GM18861 (cell line): ENCODE results near the gene SNRPA.
"Not testable (repeated sequence)": the region's sequence is repeated elsewhere in the genome, so short reads cannot be mapped to it uniquely, and the experiment has no call there.

ENCODE experiments used
- ATAC-seq: cut with Tn5 transposase; IDR thresholded peaks from one replicate; pipeline ENCODE4 v1.9.1; 2021; ENCODE audit not compliant: unreplicated experiment

Gene SNRPA

GRCh38 chr19:40800339-40800996 lies 49.5 kb downstream of the SNRPA start:
- no peak for ATAC-seq

GRCh38 chr19:40800997-40801377 lies 50.0 kb downstream of the SNRPA start:
- no peak for ATAC-seq

GRCh38 chr19:40801426-40802299 lies 50.7 kb downstream of the SNRPA start:
- no peak for ATAC-seq

DNA sequence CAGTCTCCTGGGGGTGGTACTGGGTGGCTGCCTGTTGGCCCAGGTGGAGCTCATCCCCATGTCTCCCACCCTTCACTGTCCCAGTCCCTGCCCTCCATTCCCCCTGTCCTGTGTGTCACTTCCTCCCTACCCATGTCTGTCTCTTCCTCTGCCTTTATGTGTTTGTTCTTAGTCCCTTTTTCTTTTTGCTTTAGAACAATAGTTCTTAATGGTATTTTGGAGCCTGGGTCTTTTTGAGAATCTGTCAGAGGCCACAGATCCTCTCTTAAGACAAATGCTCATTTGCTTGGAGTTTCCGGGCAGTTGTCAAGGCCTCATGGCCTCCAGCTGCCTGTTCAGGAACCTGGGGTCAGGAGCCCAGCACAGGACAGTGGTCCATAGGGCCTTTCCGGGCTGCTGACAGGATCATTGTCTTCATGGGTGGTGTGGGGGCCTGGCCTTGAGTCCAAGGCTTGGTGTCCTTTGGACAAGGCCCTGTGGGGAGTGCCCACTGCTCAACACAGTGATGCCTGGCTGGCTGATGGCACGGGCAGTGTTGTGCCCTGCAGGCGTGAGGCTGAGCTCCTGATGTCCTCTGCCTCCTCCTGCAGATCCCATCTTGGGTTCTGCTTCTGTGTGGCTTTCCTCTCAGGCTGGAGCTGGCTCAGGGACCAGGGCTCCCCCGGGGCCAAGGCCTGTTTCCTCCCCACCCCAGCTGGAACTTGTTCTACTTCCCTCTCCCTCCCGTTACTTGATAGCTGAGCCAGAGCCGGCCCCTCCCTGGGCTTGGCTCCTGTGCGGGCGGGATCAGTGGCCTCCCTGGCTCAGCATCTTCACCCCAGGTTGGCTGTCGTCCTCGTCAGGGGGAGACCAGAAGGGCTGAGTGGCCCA lies 51.5 kb downstream of the SNRPA start:
- no peak for ATAC-seq

- ATAC-seq = no peak
Observed at GRCh38 chr19:40803170-40803856, 52.3 kb downstream of the SNRPA start.

- ATAC-seq = no peak
Observed at GRCh38 chr19:40803857-40804782, 53.1 kb downstream of the SNRPA start.

GRCh38 chr19:40804783-40805242 lies 53.8 kb downstream of the SNRPA start:
- no peak for ATAC-seq

- ATAC-seq = no peak
Observed at GRCh38 chr19:40805258-40805868, 54.4 kb downstream of the SNRPA start.

DNA sequence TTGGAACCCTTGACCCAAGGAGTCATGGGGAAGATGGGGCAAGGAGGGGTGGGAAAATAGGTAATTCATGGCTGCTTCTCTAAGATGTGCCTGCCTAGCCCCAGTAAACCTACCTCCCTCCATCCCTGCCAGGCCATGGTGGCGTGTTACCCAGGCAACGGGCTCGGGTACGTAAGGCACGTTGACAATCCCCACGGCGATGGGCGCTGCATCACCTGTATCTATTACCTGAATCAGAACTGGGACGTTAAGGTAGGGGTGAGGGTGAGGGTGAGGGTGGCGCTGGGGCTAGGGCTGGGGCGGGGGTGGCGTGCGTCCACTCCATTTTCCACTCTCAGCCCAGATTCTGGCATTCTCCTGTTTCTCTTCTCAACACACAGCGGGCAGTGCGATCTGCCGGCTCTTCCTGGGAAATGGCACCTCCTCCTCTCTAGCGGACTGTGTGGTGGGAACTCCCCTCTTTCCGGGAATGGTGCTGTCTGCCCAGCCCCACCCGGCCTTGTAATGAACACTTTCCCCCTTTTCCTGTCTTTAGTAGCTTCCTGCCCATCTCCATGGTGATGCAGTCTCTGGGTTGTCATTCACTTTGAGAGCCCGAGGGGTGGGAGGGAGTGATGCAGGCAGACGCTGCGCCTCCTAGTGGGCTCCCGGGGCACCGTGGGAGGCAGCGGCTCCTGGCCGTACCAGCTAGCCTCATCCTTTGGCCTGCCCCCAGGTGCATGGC lies 55.6 kb downstream of the SNRPA start:
- no peak for ATAC-seq

- ATAC-seq = no peak
Observed at GRCh38 chr19:40807147-40808020, 56.4 kb downstream of the SNRPA start.

DNA sequence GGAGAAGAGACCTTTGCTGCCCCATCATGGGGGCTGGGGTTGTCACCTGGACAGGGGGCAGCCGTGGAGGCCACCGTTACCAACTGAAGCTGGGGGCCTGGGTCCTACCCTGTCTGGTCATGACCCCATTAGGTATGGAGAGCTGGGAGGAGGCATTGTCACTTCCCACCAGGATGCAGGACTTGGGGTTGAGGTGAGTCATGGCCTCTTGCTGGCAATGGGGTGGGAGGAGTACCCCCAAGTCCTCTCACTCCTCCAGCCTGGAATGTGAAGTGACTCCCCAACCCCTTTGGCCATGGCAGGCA lies 57.0 kb downstream of the SNRPA start:
- no peak for ATAC-seq

GRCh38 chr19:40808497-40808896 lies 57.5 kb downstream of the SNRPA start:
- no peak for ATAC-seq

DNA sequence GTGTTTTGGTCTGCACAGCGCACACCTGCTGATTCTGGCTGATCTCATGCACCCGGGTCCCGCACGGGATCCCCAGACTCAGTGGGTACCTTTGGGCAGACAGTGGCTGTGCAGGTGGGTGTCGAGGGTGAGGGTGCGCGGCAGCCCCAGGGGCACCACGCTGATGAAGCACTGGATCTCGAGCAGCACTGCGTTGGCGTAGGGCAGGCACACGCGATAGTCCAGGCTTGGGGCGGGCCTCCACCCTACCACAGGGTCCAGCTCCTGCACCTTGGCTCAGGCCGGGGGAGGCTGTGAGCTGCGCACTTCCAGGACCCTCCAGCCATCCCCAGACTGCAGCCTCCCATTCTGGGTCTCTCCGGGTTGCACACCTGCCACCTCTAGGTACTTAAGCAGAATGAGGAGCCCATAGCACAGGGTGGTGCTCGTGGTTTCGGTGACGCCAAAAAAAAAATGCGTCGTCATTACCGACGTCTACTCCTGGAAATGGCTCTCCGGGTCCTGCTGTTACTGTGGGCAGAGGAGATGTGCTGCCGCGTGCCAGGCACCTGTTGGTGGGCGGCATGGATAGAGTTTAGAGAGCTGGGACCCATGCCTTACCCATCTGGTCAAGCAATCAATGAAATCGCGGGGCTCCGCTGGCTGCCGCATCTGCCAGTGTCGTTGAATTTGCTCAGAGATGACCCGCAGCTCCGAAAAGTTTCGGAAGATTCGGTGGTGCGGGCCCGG lies 58.5 kb downstream of the SNRPA start:
- ATAC-seq = no peak

DNA sequence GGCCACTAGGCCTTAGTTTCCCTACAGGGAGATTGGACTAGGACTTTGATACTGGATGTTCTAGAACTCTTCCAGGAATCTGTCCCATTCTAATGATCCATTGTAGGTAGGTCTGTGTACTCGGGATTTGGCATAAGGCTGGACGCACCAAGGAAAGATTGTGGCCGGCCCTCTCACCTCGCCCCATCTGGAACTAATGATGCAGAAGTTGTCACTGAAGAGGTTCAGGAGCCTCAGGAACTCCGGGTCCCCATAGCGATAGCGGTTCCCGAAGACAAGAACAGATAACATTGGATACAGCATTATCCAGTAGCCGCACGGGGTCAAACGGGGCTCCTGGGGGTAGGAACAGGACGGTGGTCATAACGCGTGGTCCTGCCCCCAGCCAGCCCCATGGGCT lies 59.2 kb downstream of the SNRPA start:
- ATAC-seq = no peak

- ATAC-seq = not testable (repeated sequence)
Observed at GRCh38 chr19:40810649-40811408, 59.8 kb downstream of the SNRPA start.
